NCI-H82 treated with DMSO at 0.1 percent for 48 hours (cell line): ENCODE measurements around the gene PDZK1IP1.
"Not testable (repeated sequence)": the region's sequence is repeated elsewhere in the genome, so short reads cannot be mapped to it uniquely, and the experiment has no call there.

Experiments used
- DNase-seq: peaks from one replicate; lab custom pipeline; 2025; ENCODE audit not compliant: unreplicated experiment; lab: John Stamatoyannopoulos, UW

The PDZK1IP1 gene

GRCh38 chr1:47140358-47140757, 49.5 kb downstream of the PDZK1IP1 start:
- DNase-seq: not testable (repeated sequence)

DNA sequence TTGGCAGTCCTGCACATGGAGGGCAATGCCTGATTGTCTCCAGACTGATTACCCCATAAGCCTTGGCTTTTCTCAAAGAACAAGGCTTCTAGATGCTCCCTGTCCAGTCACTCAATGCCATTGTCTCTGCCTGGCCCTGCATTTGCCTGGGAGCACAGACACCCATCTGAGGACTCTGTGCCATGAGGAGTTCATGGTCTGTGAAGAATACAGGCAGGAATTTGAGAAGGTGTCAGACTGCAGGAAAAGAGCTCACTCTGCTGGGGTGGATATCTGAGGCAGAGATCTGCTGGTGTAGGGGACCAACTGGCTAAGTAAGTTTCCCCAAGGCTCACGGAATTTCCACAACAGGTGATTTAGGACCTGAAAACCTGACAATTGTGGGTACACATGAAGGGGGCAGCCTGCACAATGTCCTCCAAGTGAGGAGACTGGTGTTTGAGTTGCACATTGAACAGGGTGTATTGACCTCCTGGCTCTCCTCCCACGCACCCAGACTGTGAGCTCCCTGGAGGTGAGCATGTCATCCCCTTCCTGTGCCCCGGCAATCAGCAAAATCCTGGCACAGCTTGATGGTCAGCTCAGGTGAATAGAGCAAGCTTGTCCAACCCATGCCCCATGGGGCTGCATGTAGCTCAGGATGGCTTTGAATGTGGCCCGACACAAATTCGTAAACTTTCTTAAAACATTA, 51.8 kb downstream of the PDZK1IP1 start:
- no peak for DNase-seq

- no peak for DNase-seq
These were observed 52.6 kb downstream of the PDZK1IP1 start, which contains the start of gene CYP4A22 for GRCh38 chr1:47137198-47137597. CYP4A22 (plus strand) TSS chr1:47137441; CDS start chr1:47137486, 45 bp downstream.
